ENCODE results near the gene QTRT2. TPM values are rescaled to one million over a fixed set of nuclear protein-coding genes. Genes with fewer than 3 reads are reported as not detected.

QTRT2 gene
- total and polyA plus RNA-seq, 2 experiments from 2014 or later = 8.7 to 12.3 TPM

GRCh38 chr3:114086356-114086755 is 29.8 kb downstream of the QTRT2 start:
- H3K4me3 ChIP-seq = no peak overlapping the region
- no peaks in the 10 kb centered on the region for H3K9me3 ChIP-seq (ENCODE audit: low read depth)
- no peak for TF ChIP-seq CTCF (IDR thresholded peaks at IDR 0.05; ENCODE audit: low read depth, low read length)
- H3K27ac ChIP-seq = no peak overlapping the region
- DNase-seq (ENCODE audit: low read depth in 1 of 2, low spot score in 1 of 2) = no peak
- H3K27me3 ChIP-seq = no peaks in the 10 kb centered on the region
- peaks cover 5% of the 10 kb centered on the region for H3K4me1 ChIP-seq (ENCODE audit: low read depth)
- H3K36me3 ChIP-seq = peaks cover 18% of the 10 kb centered on the region

- Histone ChIP-seq H3K4me3 (no peak overlapping the region), H3K27ac (no peak overlapping the region)
- no peak for TF ChIP-seq CTCF (IDR thresholded peaks at IDR 0.05; ENCODE audit: low read depth, low read length)
Measured at GRCh38 chr3:114089675-114090074, 33.1 kb downstream of the QTRT2 start.

GRCh38 chr3:114092151-114093015 is 35.8 kb downstream of the QTRT2 start:
- no peak for TF ChIP-seq CTCF (IDR thresholded peaks at IDR 0.05; ENCODE audit: low read depth, low read length)
- H3K27ac ChIP-seq = no peak overlapping the region
- no peaks in the 10 kb centered on the region for H3K36me3 ChIP-seq
- peak in 1 of 2 donors; percentile 37 for DNase-seq (ENCODE audit: low read depth in 1 of 2, low spot score in 1 of 2)
- no peaks in the 10 kb centered on the region for H3K9me3 ChIP-seq (ENCODE audit: low read depth)
- no peak overlapping the region for H3K4me3 ChIP-seq
- no peaks in the 10 kb centered on the region for H3K27me3 ChIP-seq
- peaks cover 4% of the 10 kb centered on the region for H3K4me1 ChIP-seq (ENCODE audit: low read depth)

More at GRCh38 chr3:114089675-114090074, 33.1 kb downstream of the QTRT2 start:
- Histone ChIP-seq H3K36me3 (peaks cover 9% of the 10 kb centered on the region), H3K27me3 (no peaks in the 10 kb centered on the region), H3K4me1 (ENCODE audit: low read depth) (peaks cover 4% of the 10 kb centered on the region), H3K9me3 (ENCODE audit: low read depth) (no peaks in the 10 kb centered on the region)
- no peak for DNase-seq (ENCODE audit: low read depth in 1 of 2, low spot score in 1 of 2)

GRCh38 chr3:114093016-114093380 is 36.5 kb downstream of the QTRT2 start:
- no peaks in the 10 kb centered on the region for H3K9me3 ChIP-seq (ENCODE audit: low read depth)
- no peak overlapping the region for H3K4me3 ChIP-seq
- H3K27me3 ChIP-seq = no peaks in the 10 kb centered on the region
- no peaks in the 10 kb centered on the region for H3K36me3 ChIP-seq
- H3K27ac ChIP-seq = no peak overlapping the region
- no peak for DNase-seq (ENCODE audit: low read depth in 1 of 2, low spot score in 1 of 2)
- peaks cover 4% of the 10 kb centered on the region for H3K4me1 ChIP-seq (ENCODE audit: low read depth)
- no peak for TF ChIP-seq CTCF (IDR thresholded peaks at IDR 0.05; ENCODE audit: low read depth, low read length)

GRCh38 chr3:114093596-114093995 is 37.1 kb downstream of the QTRT2 start:
- Histone ChIP-seq H3K27me3 (no peaks in the 10 kb centered on the region), H3K4me3 (no peak overlapping the region), H3K36me3 (no peaks in the 10 kb centered on the region), H3K27ac (no peak overlapping the region), H3K9me3 (ENCODE audit: low read depth) (no peaks in the 10 kb centered on the region), H3K4me1 (ENCODE audit: low read depth) (peaks cover 4% of the 10 kb centered on the region)
- TF ChIP-seq CTCF (IDR thresholded peaks at IDR 0.05; ENCODE audit: low read depth, low read length) = no peak
- DNase-seq (ENCODE audit: low read depth in 1 of 2, low spot score in 1 of 2) = peak; percentile 10 to 81
